SJCRH30 (cell line): ENCODE measurements around the gene TAAR1. TPM values are rescaled to one million over a fixed set of nuclear protein-coding genes. Genes with fewer than 3 reads are reported as not detected.
"Not testable (repeated sequence)": the region's sequence is repeated elsewhere in the genome, so short reads cannot be mapped to it uniquely, and the experiment has no call there.

Experiments
- DNase-seq, 2 experiments: peaks; one replicate each; pipeline ENCODE4 v3.0.0-alpha.2; 2015 to 2020
- H3K27ac ChIP-seq: fragments of 250-450 bp; sonication (Bioruptor Pico); 2 replicates; pipeline ENCODE4 v1.5.1; 2020; ENCODE audit warnings: mild to moderate bottlenecking, moderate library complexity
- H3K27me3 ChIP-seq: fragments of 250-450 bp; sonication (Bioruptor Pico); 2 replicates; pipeline ENCODE4 v1.5.1; 2020; ENCODE audit warnings: mild to moderate bottlenecking, moderate library complexity
- H3K36me3 ChIP-seq: fragments of 250-450 bp; sonication (Bioruptor Pico); 2 replicates; pipeline ENCODE4 v1.5.1; 2020; ENCODE audit warnings: mild to moderate bottlenecking, moderate library complexity
- H3K4me1 ChIP-seq: fragments of 250-450 bp; sonication (Bioruptor Pico); 2 replicates; pipeline ENCODE4 v1.5.1; 2020; ENCODE audit warnings: mild to moderate bottlenecking, moderate library complexity
- H3K4me3 ChIP-seq: fragments of 250-450 bp; sonication (Bioruptor Pico); 2 replicates; pipeline ENCODE4 v1.5.1; 2020; ENCODE audit warnings: mild to moderate bottlenecking, moderate library complexity
- H3K9me3 ChIP-seq: fragments of 250-450 bp; sonication (Bioruptor Pico); replicated peaks from 2 replicates; pipeline ENCODE4 v1.5.1; 2020; ENCODE audit warnings: mild to moderate bottlenecking, moderate library complexity
- total RNA-seq: library from RNA; depleted of rRNA; stranded (reverse); fragments of >200 nt; shearing (Covaris generic); gene quantifications from 2 replicates; pipeline ENCODE4 v1.2.3, GENCODE V29; 2014

TAAR1 gene
- total RNA-seq, 1 experiment from 2014 or later: not detected

- not testable (repeated sequence) for H3K9me3 ChIP-seq, H3K4me3 ChIP-seq, H3K36me3 ChIP-seq, H3K27ac ChIP-seq, H3K4me1 ChIP-seq, H3K27me3 ChIP-seq, DNase-seq
Observed at GRCh38 chr6:132635288-132635687, 23.7 kb downstream of the TAAR1 start.

GRCh38 chr6:132634796-132635195 is 24.2 kb downstream of the TAAR1 start:
- no peaks in the 10 kb centered on the region for H3K4me1 ChIP-seq

GRCh38 chr6:132633362-132633761 is 25.6 kb downstream of the TAAR1 start:
- no peaks in the 10 kb centered on the region for H3K4me1 ChIP-seq
- DNase-seq: no peak
- H3K27me3 ChIP-seq: no peaks in the 10 kb centered on the region
- H3K27ac ChIP-seq: no peak overlapping the region
- H3K9me3 ChIP-seq: no peaks in the 10 kb centered on the region
- no peak overlapping the region for H3K4me3 ChIP-seq
- no peaks in the 10 kb centered on the region for H3K36me3 ChIP-seq

More at GRCh38 chr6:132634796-132635195, 24.2 kb downstream of the TAAR1 start:
- Histone ChIP-seq H3K4me3 (no peak overlapping the region), H3K27me3 (no peaks in the 10 kb centered on the region), H3K27ac (no peak overlapping the region), H3K9me3 (no peaks in the 10 kb centered on the region), H3K36me3 (no peaks in the 10 kb centered on the region)
- DNase-seq: no peak

DNA sequence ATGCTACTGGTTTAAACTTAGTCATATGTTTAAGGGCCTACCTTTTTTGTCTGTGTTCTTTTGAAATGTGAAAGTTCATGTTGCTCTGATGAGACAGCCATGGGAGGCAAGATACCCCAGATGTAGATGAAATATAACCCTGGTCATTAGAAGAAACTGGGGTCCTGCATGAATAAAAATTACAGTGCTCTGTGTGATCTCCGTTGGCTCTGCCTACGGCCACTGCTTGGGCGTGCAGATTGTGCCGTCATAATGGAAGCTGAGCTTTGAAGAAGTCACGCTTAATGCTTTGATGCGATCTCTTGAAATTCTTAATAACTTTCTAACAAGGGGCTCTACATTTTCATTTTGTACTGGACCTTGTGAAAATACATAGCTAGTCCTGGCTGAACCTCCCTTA is 34.8 kb downstream of the TAAR1 start, which contains the start of gene TAAR2:
Gene TAAR2, minus strand, starts transcription at position 101 of the 400 bp plus-strand sequence. Its CDS starts 0 bp downstream, at position 101.
- Histone ChIP-seq H3K36me3 (no peaks in the 10 kb centered on the region), H3K4me3 (no peak within 1 kb of the TSS), H3K9me3 (no peaks in the 10 kb centered on the region; the same call in 1 of the 2 replicates), H3K27me3 (no peaks in the 10 kb centered on the region; the same call in 1 of the 2 replicates), H3K27ac (no peak within 1 kb of the TSS), H3K4me1 (no peaks in the 10 kb centered on the region)
- no peak for DNase-seq

DNA sequence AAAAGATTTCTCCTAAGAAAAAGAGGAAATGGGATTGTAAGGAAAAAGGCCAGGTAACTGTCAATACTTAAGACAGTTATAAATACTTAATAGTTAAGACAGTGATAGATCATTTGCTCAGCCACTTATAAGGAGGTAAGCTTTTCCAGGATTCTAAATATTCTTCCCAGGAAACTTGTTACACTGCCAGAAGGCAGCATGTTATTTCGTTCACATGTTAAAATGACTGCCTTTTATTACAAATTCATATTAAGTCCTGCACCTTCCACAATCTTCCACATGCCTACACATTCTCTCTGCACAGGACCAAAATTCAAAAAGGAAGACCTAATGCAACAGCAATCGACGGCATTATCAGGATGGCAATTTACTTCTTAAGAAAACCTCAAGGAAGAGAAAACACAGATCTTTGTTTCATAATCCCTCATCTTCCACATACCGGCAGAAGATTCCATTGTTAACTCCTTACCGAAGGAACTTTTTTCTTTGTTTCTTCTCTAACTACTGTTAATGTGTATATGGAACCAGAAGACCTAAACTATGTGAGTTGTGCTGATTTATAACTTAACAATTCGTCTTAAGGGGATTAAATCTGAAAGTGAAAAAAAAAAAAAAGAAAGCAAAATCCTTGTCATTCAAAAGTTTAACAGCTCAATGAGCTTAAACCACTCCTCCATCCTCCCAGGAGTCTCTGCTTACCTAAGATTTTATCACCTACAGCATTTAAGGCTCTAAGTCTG is 35.7 kb downstream of the TAAR1 start:
- Histone ChIP-seq H3K9me3 (no peaks in the 10 kb centered on the region; the same call in 1 of the 2 replicates), H3K27me3 (no peaks in the 10 kb centered on the region; the same call in 1 of the 2 replicates), H3K27ac (no peak overlapping the region), H3K36me3 (no peaks in the 10 kb centered on the region), H3K4me1 (no peaks in the 10 kb centered on the region), H3K4me3 (no peak overlapping the region)
- no peak for DNase-seq

DNA sequence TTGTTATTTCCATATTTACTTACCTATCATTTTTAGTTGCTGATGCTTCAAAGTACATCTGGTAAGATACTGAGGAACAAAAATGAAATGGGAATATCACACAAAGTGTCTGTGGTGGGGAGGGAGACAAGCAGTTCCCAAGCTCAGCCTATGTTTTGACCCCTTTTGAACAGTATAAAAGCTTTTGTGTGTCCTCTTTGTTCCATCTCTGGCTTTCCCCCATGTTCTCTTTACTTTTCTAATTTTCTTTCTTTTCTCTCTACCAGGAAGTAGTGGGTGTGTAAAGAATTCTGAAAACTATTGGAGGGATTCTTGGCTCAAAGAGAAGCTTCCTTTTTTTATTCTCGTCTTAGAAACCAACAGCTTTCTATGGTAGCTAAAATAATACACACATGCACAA is 42.3 kb downstream of the TAAR1 start:
- H3K27ac ChIP-seq: no peak overlapping the region
- DNase-seq: no peak
- H3K4me3 ChIP-seq: no peak overlapping the region
- H3K9me3 ChIP-seq: no peaks in the 10 kb centered on the region
- H3K36me3 ChIP-seq: no peaks in the 10 kb centered on the region
- H3K27me3 ChIP-seq: peaks cover 11% of the 10 kb centered on the region
- H3K4me1 ChIP-seq: no peaks in the 10 kb centered on the region

DNA sequence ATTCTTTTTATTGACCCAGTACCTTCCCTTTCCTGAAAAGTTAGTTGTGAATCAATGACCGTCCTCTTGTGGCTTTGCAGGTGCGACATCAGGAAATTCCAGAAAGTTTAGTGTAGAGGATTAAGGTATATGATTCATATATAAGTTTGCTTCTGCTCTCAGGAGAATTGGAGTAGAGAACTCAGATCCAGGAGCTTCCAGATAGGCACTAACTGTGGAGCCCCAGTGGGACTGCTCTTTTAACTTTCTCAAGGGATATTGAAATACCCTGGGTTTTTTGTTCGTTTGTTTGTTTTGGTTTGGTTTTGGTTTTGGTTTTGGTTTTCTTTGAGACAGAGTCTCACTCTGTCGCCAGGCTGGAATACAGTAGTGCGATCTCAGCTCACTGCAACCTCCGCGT is 44.4 kb downstream of the TAAR1 start:
- Histone ChIP-seq H3K36me3 (no peaks in the 10 kb centered on the region), H3K27ac (no peak overlapping the region), H3K4me1 (no peaks in the 10 kb centered on the region), H3K9me3 (no peaks in the 10 kb centered on the region), H3K4me3 (no peak overlapping the region), H3K27me3 (peaks cover 11% of the 10 kb centered on the region; the same call in 1 of the 2 replicates)
- no peak for DNase-seq

DNA sequence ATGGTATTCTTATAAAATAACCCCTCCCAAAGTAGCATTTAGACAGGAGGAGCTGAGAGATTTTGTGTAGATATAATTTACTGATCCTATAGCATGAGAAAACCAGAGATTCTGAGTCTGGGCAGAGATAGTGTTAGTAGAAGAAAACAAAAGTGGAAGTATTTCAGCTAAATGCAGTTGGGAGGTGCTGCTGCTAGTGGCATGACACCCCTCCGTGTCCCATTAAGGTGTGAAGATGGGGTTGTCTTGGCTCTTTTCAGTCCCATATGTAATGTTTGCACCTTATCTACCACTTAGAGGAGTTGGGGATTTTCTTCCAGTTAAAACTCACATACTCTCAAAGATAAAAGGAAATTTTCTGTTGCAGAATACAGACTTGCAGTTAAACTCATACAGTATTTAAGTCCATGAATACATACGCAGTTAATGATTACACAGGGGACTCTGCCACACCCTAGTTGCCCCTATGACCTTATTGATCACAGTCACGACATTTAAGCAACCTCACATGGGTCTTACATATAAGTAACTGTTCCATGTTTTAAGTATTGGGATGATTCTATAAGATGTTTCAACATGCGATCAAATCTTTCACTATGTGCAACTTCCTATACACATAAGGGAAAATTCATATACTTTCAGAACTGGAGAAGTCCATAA is 46.4 kb downstream of the TAAR1 start:
- DNase-seq: no peak
- Histone ChIP-seq H3K27ac (no peak overlapping the region), H3K27me3 (peaks cover 11% of the 10 kb centered on the region; the same call in 1 of the 2 replicates)

GRCh38 chr6:132611616-132612015 is 47.4 kb downstream of the TAAR1 start:
- Histone ChIP-seq H3K9me3 (no peaks in the 10 kb centered on the region), H3K27me3 (peaks cover 11% of the 10 kb centered on the region; the same call in 1 of the 2 replicates), H3K36me3 (no peaks in the 10 kb centered on the region), H3K4me3 (no peak overlapping the region), H3K27ac (no peak overlapping the region), H3K4me1 (no peaks in the 10 kb centered on the region)
- no peak for DNase-seq

More for the DNA sequence above, 46.4 kb downstream of the TAAR1 start:
- Histone ChIP-seq H3K4me3 (no peak overlapping the region), H3K36me3 (no peaks in the 10 kb centered on the region), H3K9me3 (no peaks in the 10 kb centered on the region), H3K4me1 (no peaks in the 10 kb centered on the region)

GRCh38 chr6:132607544-132608233 is 51.3 kb downstream of the TAAR1 start:
- Histone ChIP-seq H3K36me3 (no peaks in the 10 kb centered on the region), H3K27ac (no peak overlapping the region), H3K4me1 (no peaks in the 10 kb centered on the region), H3K27me3 (no peaks in the 10 kb centered on the region), H3K9me3 (no peaks in the 10 kb centered on the region), H3K4me3 (no peak overlapping the region)
- DNase-seq: no peak

- H3K4me3 ChIP-seq: no peak overlapping the region
- H3K27me3 ChIP-seq: no peaks in the 10 kb centered on the region
- no peaks in the 10 kb centered on the region for H3K36me3 ChIP-seq
- no peak overlapping the region for H3K27ac ChIP-seq
- H3K9me3 ChIP-seq: no peaks in the 10 kb centered on the region
- no peaks in the 10 kb centered on the region for H3K4me1 ChIP-seq
- DNase-seq: no peak
Observed at GRCh38 chr6:132604635-132605152, 54.3 kb downstream of the TAAR1 start.

GRCh38 chr6:132600900-132601299 is 58.1 kb downstream of the TAAR1 start:
- H3K27ac ChIP-seq, H3K36me3 ChIP-seq, DNase-seq, H3K27me3 ChIP-seq, H3K4me3 ChIP-seq, H3K9me3 ChIP-seq, H3K4me1 ChIP-seq: not testable (repeated sequence)

- DNase-seq: peak; percentile 6 to 35
- Histone ChIP-seq H3K27me3 (no peaks in the 10 kb centered on the region), H3K4me3 (no peak overlapping the region), H3K9me3 (no peaks in the 10 kb centered on the region), H3K4me1 (no peaks in the 10 kb centered on the region), H3K36me3 (no peaks in the 10 kb centered on the region), H3K27ac (no peak overlapping the region)
Observed at GRCh38 chr6:132598473-132598872, 60.5 kb downstream of the TAAR1 start.

DNA sequence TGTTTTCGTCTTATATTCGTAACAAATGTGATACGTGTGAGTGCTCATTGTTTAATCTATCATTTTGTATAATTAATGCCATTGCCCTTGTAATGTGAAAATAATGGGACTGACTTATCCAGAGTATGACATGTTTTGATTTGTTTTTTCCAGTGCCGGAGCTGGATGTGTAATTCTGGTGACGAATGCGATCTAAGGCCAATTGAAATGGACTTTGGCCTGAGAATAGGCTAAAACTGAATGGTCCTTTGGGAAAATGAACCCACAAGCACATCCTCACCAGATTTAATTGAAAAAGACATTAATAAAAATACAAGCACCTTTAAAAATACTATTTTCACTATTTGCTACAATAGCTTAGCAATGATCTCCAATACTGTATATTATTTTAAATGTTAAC is 62.8 kb downstream of the TAAR1 start:
- Histone ChIP-seq H3K4me1 (no peaks in the 10 kb centered on the region), H3K36me3 (no peaks in the 10 kb centered on the region), H3K27ac (no peak overlapping the region), H3K9me3 (no peaks in the 10 kb centered on the region), H3K27me3 (no peaks in the 10 kb centered on the region), H3K4me3 (no peak overlapping the region)
- DNase-seq: no peak
